HG02642 (cell line): ENCODE measurements around the gene IL9R.
"Not testable (repeated sequence)": the region's sequence is repeated elsewhere in the genome, so short reads cannot be mapped to it uniquely, and the experiment has no call there.

Experiments used
- ATAC-seq: cut with Tn5 transposase; IDR thresholded peaks from one replicate; pipeline ENCODE4 v1.9.1; 2021; ENCODE audit warnings: mild to moderate bottlenecking; ENCODE audit not compliant: unreplicated experiment, poor library complexity

IL9R gene

GRCh38 chrX:156029296-156029695 lies 31.8 kb downstream of the IL9R start:
- ATAC-seq, result not testable (repeated sequence)

GRCh38 chrX:156029707-156030442 lies 32.4 kb downstream of the IL9R start:
- ATAC-seq, result not testable (repeated sequence)

- not testable (repeated sequence) for ATAC-seq
Measured at GRCh38 chrX:156030474-156030873, 33.0 kb downstream of the IL9R start.
